ENCODE results near the gene PALLD.

The PALLD gene

DNA sequence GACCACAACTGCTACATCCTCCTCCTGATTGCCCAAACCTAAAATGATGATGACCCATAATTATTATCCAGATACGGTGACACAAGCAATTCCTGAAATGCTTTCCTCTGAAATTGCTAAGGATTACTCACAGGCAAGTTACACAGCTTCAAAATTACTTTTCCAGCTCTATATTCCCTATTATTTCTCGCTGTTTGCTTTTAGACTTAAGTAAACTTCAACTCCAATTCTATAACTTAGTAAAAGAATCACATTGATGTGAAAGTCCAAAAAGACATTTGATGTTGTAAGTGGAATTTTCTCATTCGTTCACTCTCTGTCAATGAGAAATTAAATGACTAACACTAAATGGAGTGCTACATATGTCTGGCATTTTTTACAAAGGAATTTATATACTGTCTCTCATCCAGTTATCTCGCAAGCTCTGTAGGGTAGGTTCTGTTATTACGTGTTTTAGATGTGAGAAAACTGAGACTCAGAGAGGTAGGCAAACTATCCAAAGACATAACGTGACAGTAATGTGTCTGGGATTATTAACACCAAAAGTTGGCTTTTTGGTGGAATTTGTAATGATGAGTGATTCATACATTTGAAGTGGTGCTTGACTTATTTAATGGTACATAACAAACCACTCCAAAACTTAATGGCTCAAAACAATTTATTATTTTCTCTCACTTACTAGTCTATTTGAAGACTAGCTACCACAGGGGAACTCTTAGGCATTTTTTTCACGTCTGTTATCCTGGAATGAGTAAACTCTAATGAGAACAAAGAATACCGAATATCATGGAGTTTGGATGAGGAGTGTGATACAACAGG is 31.5 kb downstream of the PALLD start:
- no peak for DNase-seq

DNA sequence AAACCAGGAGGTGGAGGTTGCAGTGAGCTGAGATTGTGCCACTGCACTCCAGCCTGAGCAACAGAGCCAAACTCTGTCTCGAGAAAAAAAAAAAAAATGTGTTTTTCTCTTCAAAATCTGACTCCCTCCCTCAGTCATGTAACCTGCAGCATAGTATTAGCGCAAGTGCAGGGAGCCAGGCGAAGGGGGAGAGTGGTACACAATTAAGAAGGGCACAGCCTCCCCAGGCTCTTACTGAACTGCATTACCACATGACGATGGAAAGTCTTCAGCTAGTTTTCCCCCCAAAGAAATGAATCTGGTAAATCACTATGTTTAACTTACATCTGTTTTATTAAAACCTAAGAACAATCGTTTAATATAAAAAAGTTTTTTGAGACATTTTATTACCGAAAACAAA is 32.4 kb downstream of the PALLD start:
- DNase-seq: no peak

DNA sequence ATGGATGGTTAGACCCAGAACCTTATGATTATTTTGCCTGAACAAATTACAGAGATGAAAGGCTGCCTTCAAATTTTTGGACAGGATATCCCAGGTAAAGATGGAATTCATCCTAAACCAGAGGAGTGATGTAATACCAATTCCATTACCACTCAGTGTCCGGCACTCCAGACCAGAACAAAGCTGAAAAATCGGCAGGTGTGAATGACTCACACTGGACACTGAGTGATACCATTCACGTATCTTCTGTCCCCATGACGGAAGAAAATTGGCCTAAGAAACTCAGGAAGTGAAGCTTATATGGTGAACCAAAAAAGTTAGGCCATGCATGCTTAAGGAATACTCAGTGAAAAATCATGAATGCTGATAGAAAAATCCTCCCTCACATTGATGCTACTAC is 34.5 kb downstream of the PALLD start:
- no peak for DNase-seq

DNA sequence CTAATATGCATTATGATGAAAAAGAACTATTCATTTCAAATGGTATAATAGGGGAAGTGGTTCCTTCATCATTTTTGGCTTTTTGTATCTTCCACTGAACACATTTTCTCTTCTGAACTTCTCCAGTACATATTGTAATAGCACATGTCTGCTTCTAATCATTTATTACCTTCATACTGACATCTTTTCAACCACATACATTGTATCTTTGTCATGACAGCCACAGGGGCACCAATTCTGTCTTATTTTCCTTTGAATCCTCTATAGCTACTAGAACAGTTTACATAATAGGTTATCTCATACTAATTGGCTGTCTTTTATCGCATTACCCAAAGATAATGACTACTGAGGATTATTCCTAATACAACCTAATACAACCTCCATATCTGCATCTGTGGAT is 37.7 kb downstream of the PALLD start:
- DNase-seq: no peak

DNA sequence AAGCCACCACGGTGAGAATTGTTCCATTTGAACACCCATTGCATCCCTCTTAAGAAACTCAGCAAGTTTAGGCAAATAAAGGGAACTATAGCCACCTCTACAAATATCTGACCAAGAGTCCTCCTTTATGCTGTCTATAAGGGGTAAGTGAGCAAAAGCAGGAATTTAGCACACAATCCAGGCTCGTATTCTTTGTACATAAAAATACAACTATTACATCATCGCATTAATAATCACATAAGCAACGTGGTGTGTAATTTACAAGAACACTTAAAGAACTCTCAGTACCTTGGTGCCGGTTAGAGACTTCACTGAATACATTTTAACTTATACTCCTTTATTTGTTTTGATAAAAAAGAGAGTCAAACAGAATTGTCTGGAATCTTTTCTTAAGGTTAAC is 38.8 kb downstream of the PALLD start:
- DNase-seq: no peak

DNA sequence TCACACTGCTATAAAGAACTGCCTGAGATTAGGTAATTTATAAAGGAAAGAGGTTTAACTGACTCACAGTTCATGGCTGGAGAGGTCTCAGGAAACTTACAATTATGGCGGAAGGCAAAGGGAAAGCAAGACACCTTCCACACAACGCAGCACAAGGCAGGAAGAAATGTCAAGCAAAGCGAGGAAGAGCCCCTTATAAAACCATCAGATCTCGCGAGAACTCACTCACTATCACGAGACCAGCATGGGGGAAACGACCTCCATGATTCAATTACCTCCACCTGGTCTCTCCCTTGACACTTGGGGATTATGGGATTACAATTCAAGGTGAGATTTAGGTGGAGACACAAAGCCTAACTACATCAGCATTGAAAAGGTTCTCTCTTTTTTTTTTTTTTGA is 39.6 kb downstream of the PALLD start:
- no peak for DNase-seq

DNA sequence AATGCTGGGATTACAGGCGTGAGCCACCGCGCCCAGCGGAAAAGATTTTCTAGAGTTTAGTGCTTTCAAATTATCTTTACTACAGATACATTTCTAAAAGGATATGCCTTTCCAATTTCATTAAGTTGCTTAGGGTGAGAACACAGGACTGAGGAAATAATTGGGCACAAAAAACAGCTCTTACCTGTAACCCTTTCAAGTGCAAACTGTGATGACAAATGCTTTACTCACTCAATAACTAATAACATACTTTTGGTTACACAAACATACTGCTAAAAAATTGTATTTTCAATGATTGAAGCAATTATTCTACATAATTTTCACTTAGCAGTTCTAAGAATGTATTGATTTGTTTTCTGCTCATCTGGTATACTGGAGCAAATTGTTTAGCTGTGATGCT is 40.2 kb downstream of the PALLD start:
- no peak for DNase-seq

DNA sequence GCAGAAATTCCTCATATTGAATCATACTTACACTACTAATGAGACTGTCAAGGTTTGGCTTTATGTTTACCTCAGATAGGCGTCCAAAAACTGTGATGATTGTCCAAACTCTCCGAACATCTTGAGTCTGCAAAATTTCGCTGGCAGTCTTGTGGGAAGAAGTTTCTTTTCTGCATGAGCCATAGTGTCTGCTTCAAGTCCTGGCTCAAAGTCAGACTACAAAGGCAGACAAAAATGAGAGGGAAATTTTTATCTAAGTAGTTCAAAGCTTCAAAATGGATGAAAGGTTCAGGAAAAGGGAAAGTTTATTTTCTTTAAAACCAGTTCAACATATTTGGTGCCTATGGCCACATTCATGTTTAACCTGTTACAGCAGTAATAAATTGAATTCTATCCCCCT is 40.7 kb downstream of the PALLD start:
- DNase-seq: no peak

DNA sequence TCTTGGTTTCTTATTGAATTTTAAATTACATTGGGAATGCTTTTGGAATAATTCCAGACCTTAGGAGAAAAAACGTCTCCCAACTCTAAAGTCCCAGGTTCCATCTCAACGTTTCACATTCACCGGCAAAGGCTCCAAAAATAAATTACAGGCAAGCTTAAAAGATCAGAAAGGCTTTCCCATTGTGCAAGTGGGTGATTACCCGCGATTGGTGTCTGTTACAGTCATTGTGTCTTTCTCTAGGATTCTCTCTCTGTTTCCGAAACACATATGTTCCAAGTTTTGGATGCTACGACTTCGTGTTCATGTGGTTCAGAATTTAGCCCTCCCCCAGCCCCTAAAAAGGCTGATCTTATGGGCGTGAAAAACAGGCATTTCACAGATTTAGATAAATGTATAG is 41.8 kb downstream of the PALLD start:
- no peak for DNase-seq

DNA sequence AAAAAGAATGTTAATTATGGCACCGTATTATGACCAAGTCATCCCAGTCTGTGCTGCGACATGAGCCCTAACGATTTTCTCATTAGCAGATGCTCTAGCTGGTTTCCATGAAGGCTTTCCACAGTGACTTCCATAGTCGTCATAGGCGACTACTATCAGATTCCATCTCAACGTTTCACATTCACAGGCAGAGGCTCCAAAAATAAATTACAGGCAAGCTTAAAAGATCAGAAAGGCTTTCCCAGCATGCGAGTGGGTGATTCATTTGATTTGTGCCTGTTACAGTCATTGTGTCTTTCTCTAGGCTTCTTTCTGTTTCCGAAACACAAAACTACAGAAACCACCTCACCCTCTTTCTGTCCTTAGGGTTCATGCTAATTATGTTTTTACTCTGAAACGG is 43.2 kb downstream of the PALLD start:
- DNase-seq: no peak

DNA sequence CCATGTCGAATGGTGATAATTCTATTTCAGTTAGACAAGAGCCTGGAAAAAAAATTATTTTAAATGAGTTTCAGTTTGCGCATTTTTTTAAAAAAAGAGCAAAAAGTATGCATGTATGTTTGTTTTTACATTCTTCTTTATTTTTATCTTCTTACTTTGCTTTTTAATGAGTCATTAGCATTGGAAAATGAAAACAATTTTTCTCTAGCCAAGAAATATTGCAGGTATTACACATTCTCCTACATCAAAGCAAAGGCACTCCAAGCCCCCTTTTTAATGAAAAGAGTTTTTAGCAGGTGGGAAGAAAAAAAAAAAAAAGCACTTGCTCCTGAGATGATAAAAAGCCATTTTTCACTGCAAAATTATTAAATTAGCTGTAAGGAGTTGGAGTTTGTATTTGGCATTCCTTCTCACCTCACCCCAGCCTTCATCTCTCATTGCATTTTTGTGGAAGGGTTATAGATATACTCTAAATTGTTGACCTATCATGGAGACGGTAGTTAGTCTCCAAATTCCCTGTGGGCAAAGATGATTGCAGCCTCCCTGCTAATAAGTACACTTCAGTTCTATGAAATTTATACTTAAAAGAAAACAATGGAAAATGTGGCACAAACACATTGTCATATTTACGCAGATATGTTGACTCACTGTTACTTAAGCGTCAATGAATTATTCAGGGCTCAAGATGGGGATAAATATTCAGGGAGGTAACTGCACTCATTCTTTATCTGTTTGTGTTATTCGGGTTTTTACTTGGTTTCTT is 43.8 kb downstream of the PALLD start:
- no peak for DNase-seq

DNA sequence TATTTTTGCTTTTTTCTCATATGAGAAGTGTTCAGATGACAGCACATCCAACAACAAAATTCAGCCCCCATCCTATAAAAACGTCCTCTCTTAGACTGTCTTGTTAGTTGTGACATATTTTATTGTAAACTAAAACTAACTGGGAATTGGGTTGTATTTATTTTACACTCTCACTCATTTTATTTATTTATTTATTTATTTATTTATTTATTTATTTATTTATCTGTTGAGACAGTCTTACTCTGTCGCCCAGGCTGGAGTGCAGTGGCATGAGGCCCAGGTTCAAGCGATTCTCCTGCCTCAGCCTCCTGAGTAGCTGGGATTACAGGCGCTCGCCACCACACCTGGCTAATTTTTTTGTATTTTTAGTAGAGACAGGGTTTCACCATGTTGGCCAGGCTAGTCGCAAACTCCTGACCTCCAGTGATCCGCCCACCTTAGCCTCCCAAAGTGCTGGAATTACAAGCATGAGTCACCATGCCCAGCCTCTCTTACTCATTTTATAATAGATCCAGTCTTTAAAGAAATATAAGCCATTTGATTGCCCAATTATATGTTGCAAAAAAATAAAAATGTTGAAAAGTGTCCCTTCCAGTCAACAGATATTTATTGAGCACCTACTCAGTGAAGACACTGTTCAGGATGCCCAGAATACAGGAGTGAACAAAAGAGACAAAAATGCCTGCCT is 44.6 kb downstream of the PALLD start:
- DNase-seq: no peak

DNA sequence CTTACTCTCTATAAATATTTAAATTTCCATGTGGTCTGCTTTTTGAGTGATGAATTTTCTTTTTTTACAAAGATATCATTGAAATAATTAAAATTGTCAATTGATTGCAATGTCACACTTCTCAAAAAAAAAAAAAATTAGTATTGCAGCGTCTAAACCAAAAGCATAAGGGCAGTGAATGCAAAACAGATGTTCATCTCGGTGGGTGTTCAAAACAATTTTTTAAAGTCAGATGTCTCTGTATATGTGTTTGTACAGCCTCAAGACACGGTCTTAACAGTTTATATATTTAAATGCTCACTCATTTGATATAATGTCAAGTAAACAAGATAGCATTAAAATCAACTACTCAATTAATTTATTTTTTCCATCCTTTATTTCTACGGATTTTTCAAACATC is 52.3 kb downstream of the PALLD start:
- no peak for DNase-seq

DNA sequence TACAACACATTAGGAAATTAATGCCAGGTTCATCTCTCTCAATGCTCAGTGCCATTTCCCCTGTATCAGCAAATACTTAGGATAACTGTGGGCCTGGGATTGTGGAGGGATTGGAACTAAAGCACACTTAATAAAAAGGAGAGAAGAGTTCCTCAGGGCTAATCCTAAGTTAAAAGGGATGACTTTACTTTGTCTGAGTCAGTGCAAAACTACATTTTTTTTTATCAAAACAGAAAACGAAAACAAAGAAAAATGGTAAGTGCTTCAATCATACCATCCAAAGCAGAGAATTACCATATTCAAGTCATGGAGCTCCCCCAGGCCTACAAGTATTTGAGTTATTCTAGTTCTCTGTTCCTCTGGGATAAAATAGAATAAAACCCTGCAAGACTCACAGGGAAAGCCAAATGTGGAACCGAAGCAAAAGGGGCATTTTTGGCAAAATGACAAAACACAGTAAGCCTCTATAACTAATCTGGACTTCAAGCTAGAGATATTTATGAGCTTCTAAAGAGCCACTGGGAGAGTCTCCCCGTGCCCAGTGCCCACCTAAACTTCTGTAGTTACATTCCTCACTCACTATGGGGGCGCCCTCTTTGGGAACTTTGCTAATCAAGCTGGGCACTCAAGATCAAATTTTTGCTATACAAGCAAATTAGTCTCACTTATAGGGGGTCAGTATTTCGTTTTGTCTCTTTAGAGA is 53.4 kb downstream of the PALLD start:
- no peak for DNase-seq

DNA sequence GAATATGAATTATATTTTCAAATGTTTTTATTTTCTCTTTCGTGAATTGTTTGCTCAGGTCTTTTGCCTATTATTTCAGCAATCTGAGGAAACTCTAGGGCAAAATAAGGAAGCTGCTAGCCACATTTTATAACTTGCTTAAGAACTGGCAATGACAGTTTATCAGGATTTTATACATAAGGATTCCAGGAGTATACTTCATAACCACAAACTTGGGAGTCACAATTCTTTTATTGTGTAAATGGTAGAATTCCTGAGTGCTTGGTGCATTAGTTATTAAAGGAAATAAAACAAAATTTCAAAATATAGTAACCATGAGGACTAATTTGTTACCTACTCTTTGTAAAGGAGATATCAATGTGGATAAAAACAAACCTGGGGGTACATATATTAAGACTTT is 54.4 kb downstream of the PALLD start:
- no peak for DNase-seq

DNA sequence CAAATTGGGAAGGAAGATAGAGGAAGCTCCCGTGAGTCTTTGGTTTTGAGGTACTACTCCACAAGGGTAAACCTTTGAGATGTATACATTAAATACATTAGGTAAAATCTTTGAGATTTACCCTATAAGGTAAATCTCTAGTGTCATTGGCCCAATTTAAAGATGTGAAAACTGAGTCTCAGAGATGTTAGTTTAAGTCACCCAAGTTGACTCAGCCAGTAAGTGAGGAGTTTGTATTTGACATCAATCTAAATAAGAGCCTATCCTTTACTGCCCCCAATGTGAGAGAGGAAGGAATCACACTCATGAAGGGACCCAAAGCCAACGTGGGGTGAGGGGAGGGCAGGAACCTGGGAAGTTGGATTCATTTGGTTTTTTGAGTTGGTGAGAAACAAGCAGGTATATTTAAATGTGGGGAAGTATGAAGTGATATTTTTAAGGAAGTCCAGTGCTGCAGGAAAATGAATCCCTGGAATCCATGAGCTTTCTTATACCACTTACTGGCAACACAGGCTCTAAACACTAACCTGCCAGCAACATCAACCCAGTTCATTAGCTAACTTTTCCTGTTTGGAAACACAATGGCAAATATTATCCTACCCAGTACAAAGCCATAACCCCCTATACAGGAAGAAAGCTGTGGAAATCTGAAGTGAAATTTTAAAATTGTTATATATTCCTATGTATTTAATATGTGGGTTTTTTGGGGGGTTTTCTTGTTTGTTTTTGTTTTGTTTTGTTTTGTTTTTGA is 55.3 kb downstream of the PALLD start:
- no peak for DNase-seq

DNA sequence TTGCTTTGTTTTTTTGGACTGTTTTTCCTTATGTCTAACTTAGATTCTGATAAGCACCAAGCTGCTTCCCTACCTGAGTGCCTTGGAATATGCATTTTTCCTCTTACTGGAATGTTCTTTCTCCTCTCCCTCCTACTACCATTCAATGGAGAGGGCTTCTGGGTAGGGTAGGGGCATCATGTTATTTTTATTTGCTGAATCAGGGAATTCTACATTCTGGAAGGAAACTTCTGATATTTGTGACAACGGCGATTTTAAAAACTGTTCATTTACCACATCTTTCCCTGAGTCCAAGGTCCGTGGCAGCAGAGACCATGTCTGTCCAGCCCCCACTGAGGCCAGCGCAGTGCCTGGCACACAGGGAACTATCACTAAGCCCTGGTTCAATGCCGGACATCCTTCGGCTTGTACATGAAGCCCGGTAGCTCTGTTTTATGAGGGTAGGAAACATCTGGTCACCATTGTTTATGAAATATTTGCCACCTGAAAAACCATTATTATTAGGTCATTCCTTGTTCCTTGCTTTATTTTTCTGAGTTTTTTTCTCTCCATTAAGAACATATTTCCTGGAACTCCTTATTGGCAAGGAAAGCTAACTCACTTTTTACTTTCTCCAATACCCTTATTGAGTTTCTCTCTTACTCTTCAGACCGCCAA is 57.0 kb downstream of the PALLD start:
- DNase-seq: no peak

DNA sequence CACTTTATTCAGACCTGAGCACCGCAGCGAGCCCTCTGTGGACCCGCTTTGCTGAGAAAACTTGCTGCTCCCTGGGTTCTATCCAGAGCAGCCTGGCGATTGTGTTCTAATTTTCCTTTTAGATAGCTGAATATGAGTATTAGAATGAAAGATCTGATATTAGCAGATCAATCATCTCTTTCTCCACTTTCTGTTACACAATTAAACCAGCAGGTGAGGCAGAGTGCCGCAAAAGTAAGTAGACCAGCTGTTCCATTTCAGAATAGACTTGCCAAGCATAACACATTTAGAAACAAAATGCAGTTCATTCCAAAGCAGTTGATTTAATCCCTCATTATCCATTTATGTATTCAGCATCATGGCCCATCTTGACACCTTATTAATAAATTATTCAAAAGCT is 58.6 kb downstream of the PALLD start:
- DNase-seq: no peak

DNA sequence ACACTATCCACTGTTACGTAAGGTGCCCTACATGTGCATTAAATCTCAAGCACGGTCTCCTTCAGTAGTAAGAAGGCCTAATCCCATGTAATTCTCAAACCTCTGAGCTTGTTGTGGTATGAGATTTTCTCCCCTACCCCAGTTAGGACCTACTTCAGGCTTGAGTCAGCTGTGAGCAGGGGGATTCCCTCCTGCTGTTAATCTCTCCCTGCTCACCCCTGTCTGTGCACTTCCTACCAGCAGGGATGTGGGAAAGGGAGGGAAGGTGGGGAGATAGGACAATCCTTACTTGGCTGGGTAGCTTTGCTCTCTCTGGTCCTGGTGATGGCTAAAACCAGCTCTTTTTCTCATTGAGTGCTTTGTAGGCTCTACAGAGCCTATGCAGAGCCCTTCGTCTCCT is 60.8 kb downstream of the PALLD start:
- no peak for DNase-seq

DNA sequence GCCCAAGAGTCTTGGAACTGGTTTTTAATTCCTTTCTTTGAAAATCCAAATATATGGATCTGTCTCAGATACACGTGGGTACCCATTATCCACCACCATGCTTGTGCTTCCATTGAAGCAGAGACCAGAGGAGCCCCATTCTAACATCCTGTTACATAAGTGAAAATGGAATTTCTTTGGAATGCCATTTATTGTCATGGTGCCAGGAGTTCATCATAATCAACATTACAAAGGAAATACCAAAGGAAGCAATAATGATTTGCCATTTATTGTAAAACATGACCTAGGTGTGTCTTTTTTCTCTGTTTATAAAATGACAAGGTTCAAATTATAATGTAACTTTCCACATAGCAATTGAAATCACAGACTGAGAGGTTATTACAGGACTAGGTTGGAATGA is 61.7 kb downstream of the PALLD start:
- DNase-seq: no peak

DNA sequence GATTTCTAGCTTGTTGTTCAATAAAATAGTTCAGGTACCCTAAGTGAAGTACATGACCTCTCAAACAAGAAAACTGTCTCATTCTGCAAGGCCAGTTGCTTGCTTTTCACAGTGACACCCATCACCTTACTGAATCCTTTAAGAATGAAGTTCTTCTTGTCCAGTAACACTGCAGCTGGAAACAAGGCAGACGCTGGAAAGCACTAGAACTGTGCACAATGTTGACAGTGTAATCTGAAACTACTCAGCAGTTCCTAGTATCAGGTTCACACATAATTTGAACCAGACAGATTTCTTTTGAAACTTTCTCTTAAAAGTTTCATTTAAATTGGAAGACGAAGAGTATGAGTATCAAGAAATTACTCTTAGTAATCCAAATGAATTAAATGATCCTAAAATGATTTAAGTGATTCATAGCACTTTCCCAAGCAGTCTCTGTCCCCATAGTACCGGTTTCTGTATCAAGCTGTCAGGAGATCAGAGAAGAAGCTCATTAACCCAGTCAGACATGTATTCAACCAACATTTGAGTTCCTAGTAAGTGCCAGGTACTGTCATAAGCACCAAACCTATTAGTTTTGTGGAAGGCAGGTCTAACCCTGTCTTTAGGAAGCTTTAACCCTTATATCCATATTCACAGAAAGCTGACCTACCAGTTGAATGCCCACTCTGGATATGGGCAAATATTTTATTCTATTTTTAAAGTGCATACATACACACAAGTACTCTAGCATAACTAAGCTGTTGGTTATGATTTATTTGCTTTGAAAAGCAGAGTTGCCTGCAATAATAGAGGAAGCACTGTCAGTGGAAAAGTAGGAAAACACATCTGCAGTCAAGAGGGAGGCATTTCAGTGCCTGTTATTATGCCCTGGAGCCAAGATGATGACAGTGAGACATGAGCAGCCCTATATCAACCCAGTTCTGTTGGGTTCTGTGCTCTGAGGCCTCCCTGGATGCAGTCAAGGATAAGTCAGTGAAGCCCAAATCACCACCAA is 63.6 kb downstream of the PALLD start:
- DNase-seq: no peak
